Measurements from ENCODE around the gene AZU1. TPM values are rescaled to one million over a fixed set of nuclear protein-coding genes. Genes with fewer than 3 reads are reported as not detected.

The AZU1 gene
- total RNA-seq, 2 donors from 2014 or later: 2.5 to 3.7 TPM

DNA sequence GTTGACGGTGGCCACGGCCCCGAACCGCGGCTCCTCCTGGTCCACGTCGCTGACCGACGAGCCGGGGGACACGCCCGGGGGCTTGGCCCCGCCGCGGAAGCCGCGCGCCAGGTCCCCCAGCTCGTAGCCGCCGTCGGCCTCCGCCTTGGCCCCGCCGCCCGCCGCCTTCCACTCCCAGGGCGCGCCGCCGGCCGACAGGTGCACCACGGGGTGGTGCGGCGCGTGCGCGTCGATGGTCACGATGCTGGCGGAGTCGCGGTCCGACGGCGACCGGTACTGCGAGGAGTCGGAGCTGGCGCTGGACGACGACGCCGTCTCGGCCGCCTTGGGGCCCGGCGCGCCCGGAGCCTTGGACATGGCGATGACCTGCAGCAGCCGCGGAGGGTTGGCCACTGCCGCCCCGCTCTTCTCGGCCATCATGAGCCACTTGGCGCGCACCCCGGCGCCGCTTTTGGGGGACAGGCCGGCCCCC lies 14.9 kb upstream of the AZU1 start:
- H3K27ac Mint-ChIP-seq: no peak overlapping the region
- H3K27me3 ChIP-seq (ENCODE audit: control insufficient read depth, insufficient read depth, low read length, poor library complexity, severe bottlenecking): no peaks in the 10 kb centered on the region
- H3K27ac ChIP-seq (ENCODE audit: low read depth, low read length): no peak overlapping the region
- H3K9ac ChIP-seq (ENCODE audit: extremely low read depth, low read length, poor library complexity, severe bottlenecking): no peak overlapping the region
- no peaks in the 10 kb centered on the region for H3K4me1 Mint-ChIP-seq
- no peaks in the 10 kb centered on the region for H3K9me3 Mint-ChIP-seq
- 96 to 98% methylated on average over 53 to 72 of the region's 72 CpGs for WGBS, 2 experiments (ENCODE audit: insufficient coverage in 1 of 2, insufficient read length in 1 of 2)
- peaks cover 45% of the 10 kb centered on the region for H3K36me3 ChIP-seq (ENCODE audit: control insufficient read depth, insufficient read depth, low read length)
- H3K9me3 ChIP-seq (ENCODE audit: control insufficient read depth, low read length): no peaks in the 10 kb centered on the region
- peak; percentile 55 for DNase-seq
- H3K4me3 Mint-ChIP-seq: no peak overlapping the region
- no peaks in the 10 kb centered on the region for H3K27me3 Mint-ChIP-seq (ENCODE audit: insufficient read depth)
- TF ChIP-seq, protein P1, sequence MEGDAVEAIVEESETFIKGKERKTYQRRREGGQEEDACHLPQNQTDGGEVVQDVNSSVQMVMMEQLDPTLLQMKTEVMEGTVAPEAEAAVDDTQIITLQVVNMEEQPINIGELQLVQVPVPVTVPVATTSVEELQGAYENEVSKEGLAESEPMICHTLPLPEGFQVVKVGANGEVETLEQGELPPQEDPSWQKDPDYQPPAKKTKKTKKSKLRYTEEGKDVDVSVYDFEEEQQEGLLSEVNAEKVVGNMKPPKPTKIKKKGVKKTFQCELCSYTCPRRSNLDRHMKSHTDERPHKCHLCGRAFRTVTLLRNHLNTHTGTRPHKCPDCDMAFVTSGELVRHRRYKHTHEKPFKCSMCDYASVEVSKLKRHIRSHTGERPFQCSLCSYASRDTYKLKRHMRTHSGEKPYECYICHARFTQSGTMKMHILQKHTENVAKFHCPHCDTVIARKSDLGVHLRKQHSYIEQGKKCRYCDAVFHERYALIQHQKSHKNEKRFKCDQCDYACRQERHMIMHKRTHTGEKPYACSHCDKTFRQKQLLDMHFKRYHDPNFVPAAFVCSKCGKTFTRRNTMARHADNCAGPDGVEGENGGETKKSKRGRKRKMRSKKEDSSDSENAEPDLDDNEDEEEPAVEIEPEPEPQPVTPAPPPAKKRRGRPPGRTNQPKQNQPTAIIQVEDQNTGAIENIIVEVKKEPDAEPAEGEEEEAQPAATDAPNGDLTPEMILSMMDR (conservative IDR thresholded peaks at IDR 0.05): no peak
- H3K4me1 ChIP-seq (ENCODE audit: control insufficient read depth, insufficient read depth, low read length): no peaks in the 10 kb centered on the region
- H3K36me3 Mint-ChIP-seq (ENCODE audit: low read depth): peaks cover 55% of the 10 kb centered on the region
- no peak overlapping the region for H3K4me3 ChIP-seq (ENCODE audit: low read length)

DNA sequence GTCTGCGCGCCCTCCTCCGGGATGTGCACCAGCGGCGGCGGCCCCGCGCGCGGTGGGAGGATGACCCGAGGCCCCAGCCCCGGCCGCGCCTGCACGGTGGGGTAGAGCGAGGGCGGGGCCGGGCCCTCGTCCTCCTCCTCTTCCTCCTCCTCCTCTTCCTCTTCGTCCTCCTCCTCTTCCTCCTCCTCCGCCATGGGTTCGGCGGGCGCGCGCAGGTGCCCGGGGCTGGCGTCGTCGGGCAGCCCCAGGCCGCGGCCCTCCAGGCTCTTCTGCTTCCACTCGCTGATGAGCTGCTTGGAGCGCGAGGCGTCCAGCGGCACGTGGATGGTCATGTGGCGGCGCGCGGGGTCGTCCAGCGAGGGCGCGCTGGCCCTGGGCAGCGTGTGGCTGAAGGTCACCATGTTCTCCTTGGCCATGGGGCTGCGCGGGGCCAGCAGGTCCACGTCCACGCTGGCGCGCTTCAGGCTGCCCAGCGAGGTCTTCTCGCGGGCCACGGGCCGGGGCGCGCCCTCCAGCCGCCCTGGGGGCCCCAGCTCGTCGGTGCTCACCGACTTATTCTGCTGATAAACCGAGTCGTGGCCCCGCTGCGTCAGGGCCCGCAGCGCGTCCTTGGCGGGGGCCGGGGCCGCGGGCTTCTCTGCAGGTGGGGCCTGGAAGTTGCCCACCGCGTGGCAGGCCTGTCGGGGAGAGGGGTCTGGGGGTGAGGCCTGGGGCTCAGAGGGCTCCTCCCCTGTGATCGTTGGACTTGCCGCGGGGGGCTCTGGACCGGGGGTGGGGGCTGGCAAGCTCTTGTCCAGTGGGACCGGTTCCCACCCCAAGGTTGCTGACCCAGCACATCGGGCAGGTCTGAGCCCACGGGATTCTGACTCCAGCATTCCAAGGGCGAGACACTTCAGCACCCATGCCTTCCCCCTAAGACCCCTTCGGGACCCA lies 14.2 kb upstream of the AZU1 start:
- WGBS, 2 experiments (ENCODE audit: insufficient coverage in 1 of 2, insufficient read length in 1 of 2): 95% methylated on average over 38 to 87 of the region's 87 CpGs
- Histone ChIP-seq H3K27ac (ENCODE audit: low read depth, low read length) (no peak overlapping the region), H3K9me3 (ENCODE audit: control insufficient read depth, low read length) (no peaks in the 10 kb centered on the region), H3K4me1 (ENCODE audit: control insufficient read depth, insufficient read depth, low read length) (no peaks in the 10 kb centered on the region), H3K9ac (ENCODE audit: extremely low read depth, low read length, poor library complexity, severe bottlenecking) (no peak overlapping the region), H3K4me3 (ENCODE audit: low read length) (no peak overlapping the region), H3K27me3 (ENCODE audit: control insufficient read depth, insufficient read depth, low read length, poor library complexity, severe bottlenecking) (no peaks in the 10 kb centered on the region), H3K36me3 (ENCODE audit: control insufficient read depth, insufficient read depth, low read length) (peaks cover 39% of the 10 kb centered on the region)
- peaks cover 51% of the 10 kb centered on the region for H3K36me3 Mint-ChIP-seq (ENCODE audit: low read depth)
- H3K4me3 Mint-ChIP-seq: no peak overlapping the region
- no peak overlapping the region for H3K27ac Mint-ChIP-seq
- DNase-seq: peak; percentile 61
- no peaks in the 10 kb centered on the region for H3K9me3 Mint-ChIP-seq
- no peaks in the 10 kb centered on the region for H3K4me1 Mint-ChIP-seq
- no peaks in the 10 kb centered on the region for H3K27me3 Mint-ChIP-seq (ENCODE audit: insufficient read depth)
- TF ChIP-seq, protein P1 (conservative IDR thresholded peaks at IDR 0.05): no peak

DNA sequence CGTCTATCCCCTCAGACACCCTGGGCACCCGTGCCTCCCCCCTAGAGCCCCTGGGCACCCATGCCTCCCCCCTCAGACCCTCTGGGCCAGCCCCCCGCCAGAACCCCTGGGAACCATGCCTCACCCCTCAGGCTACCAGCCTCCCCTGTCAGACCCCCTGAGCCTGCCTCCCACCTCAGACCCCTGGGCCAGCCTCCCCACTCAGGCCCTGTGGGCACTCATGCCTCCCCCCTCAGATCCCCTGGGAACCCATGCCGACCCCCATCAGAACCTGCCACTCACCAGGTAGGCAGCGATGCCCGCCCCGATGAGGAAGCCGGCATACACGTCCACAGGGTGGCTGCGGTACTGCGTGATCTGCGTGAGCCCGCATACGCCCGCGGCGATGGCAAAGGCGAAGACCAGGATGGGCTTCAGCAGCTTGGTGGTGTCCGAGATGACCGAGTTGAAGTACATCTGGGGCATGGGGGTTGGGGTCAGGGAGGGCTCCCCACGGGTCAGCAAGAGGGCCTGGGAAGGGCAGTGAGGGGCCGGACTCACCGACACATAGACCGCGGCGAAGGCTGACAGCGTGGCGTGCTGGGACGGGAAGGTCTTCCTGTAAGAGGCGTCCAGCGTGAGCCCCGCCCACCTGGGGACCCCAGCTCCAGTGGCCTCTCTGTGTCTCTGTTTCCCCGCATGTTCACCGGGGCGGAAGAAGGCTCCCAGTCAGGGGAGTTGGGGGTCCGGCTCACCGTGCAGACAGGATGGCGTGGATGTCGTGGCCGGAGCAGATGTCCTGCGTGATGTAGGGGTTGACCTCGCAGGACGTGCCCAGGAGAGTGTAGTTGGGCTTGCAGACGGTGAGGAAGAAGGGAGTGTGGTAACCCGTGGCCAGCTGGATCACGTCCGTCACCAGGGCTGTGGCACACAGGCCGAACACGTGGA lies 13.2 kb upstream of the AZU1 start:
- Histone ChIP-seq H3K9me3 (ENCODE audit: control insufficient read depth, low read length) (no peaks in the 10 kb centered on the region), H3K27me3 (ENCODE audit: control insufficient read depth, insufficient read depth, low read length, poor library complexity, severe bottlenecking) (no peaks in the 10 kb centered on the region), H3K9ac (ENCODE audit: extremely low read depth, low read length, poor library complexity, severe bottlenecking) (no peak overlapping the region), H3K36me3 (ENCODE audit: control insufficient read depth, insufficient read depth, low read length) (peaks cover 32% of the 10 kb centered on the region), H3K4me3 (ENCODE audit: low read length) (no peak overlapping the region), H3K4me1 (ENCODE audit: control insufficient read depth, insufficient read depth, low read length) (no peaks in the 10 kb centered on the region), H3K27ac (ENCODE audit: low read depth, low read length) (no peak overlapping the region)
- H3K4me1 Mint-ChIP-seq: no peaks in the 10 kb centered on the region
- H3K9me3 Mint-ChIP-seq: no peaks in the 10 kb centered on the region
- H3K36me3 Mint-ChIP-seq (ENCODE audit: low read depth): peaks cover 45% of the 10 kb centered on the region
- H3K4me3 Mint-ChIP-seq: no peak overlapping the region
- H3K27me3 Mint-ChIP-seq (ENCODE audit: insufficient read depth): no peaks in the 10 kb centered on the region
- 96% methylated on average over 44 to 49 of the region's 49 CpGs for WGBS, 2 experiments (ENCODE audit: insufficient coverage in 1 of 2, insufficient read length in 1 of 2)
- no peak overlapping the region for H3K27ac Mint-ChIP-seq
- TF ChIP-seq, protein P1 (conservative IDR thresholded peaks at IDR 0.05): no peak
- peak; percentile 71 for DNase-seq

Data from endodermal cell (in vitro differentiated cells).